ENCODE measurements around the gene TACO1.

Gene TACO1

DNA sequence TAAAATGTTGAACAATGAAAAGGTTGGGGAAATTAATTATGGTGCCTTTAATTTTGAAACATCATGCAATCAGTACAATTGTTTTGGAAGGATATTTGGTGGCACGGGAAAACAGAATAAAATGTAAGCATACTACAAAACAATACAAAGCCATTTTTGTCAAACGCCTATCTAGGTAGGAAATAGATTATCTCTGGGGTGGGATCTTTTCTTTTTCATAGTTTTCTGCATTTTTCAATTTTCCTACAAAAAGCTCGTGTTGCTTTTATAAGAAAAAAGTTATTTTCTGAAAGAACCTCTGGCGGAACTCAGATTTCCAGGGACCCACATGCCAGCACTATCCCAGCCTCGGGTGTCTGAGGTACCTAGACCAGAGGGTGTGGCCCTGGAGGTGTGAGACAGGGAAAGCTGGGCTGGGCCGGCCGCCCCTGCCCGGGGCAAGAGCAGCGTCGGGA lies 20.6 kb downstream of the TACO1 start:
- DNase-seq (ENCODE audit: low read depth) = no peak
- peak overlapping the region; percentile 82 for H3K4me3 ChIP-seq (ENCODE audit: low read length)
- TF ChIP-seq, protein P1, sequence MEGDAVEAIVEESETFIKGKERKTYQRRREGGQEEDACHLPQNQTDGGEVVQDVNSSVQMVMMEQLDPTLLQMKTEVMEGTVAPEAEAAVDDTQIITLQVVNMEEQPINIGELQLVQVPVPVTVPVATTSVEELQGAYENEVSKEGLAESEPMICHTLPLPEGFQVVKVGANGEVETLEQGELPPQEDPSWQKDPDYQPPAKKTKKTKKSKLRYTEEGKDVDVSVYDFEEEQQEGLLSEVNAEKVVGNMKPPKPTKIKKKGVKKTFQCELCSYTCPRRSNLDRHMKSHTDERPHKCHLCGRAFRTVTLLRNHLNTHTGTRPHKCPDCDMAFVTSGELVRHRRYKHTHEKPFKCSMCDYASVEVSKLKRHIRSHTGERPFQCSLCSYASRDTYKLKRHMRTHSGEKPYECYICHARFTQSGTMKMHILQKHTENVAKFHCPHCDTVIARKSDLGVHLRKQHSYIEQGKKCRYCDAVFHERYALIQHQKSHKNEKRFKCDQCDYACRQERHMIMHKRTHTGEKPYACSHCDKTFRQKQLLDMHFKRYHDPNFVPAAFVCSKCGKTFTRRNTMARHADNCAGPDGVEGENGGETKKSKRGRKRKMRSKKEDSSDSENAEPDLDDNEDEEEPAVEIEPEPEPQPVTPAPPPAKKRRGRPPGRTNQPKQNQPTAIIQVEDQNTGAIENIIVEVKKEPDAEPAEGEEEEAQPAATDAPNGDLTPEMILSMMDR (conservative IDR thresholded peaks at IDR 0.05; ENCODE audit: low read length) = no peak

DNA sequence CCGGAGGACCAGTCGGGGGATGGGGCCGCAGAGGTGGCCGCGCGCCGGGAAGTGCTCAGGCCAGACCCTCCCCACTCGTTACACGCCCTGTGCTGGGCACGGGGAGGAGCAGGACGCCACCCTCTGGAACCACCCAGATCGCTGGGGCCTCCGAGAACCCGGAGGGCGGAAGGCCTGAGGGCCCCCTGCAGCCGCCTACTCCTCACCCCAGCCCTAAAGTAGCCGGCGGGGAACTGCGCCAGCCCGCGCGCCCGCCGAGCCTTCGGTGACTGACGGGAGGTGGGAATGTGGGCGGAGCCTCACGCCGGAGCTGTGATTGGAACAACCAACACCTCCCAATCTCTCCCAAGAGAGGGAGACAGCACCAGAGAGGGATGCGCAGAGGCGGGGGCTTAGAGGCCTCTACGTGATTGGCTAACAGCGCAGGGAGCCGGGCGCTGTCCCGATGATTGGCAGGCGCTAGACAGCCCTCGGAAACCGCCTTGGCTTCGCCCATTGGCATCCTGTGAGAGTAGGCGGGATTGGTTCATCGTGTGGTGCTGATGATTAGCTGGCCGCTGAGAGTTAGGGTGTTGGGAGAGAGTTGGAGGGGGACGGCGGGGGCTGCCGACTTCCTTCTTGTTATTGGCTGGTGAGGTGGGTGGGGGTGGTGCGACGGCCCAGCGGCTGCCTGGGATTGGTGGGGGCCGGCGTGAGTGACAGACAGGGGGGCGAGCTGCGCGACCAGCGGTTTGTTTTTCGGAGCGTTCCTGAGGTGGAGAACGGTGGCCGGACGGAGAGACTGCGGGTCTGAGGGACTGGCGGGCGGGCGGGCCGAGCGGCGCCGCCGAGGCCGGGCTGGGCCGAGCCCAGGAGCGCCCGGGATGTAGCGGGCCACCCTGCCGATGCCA lies 21.2 kb downstream of the TACO1 start, which contains the start of gene MAP3K3:
TSS of gene MAP3K3 (plus strand) at position 734 of the 890 bp plus-strand sequence. CDS start 343 bp downstream, outside the sequence.
- DNase-seq (ENCODE audit: low read depth) = peak; percentile 100
- TF ChIP-seq, protein P1 (conservative IDR thresholded peaks at IDR 0.05; ENCODE audit: low read length) = peak; percentile 37
- peak within 1 kb of the TSS; percentile 82 for H3K4me3 ChIP-seq (ENCODE audit: low read length)

DNA sequence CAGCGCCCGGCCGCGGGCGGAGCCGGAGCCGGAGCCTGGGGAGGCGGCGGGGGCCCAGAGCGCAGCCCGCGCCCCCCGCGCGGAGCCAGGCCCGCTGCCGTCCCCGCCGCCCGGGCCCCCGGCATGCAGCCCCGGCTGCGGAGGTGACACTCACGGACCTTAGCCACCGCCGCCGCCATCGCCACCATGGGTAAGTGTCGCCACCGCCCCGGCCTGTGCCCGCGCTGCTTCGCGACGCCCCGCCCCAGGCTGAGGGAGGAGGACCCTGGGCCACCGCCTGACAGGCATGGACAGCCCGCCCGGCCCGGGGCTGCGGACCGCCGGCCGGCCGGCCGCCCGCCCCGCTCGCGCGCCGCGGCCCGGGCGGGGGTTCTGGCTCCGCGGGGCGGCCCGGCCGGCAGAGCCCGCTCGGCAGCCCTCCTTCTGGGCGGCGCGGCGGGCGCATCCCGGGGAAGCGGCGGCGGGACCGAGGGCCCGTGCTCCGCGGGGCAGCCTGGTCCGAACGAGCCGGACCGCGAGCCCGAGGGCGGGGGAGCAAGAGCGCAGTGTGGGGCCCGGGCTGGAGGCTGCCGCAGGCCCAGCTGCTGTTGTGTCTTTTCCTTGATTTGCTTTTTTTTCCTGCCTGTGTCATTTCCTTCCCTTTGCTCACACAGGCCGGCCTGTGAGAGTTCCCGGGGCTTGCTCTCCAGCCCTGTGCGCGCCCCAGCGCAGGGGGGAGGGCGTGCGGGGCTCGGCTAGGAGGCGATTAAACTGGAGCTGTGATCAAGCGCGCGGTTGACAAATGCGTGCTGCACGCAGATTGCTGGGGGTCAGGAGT lies 22.1 kb downstream of the TACO1 start:
- TF ChIP-seq, protein P1 (conservative IDR thresholded peaks at IDR 0.05; ENCODE audit: low read length) = no peak
- DNase-seq (ENCODE audit: low read depth) = peak; percentile 52
- H3K4me3 ChIP-seq (ENCODE audit: low read length) = peak overlapping the region; percentile 75

DNA sequence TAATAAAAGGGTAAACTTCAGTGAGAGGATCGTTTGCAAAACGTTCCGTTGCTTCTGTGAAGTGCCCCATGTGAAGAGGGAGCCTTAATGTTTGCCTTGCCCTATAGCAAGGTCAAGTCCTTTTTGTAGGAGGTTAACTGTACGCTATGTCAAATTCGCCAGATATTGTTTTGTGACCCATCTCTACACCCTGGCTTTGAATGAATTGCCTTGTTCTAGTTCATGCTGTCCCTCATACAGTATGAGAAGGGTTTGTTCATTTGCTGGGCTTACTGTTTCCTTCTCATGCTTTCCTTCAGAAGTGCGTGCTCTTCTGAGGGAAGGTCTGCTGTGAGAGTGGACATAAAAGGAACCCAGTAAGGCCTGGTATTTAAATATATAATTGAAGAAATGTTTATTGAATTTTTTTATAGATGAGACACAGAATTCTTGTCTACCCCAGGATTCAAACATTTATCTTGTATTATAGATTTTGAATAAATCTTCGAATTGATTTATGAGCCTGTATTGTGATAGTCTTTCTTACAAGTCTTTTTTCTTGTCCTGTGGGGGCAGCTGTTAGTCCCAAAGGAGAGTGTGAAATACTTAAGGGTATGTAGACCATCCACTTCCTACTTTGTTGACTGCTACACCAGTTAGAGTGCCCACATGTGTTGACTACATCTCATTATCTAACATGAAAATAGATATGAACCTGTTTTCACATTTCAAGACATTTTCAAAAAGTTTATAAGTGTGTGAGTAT lies 23.3 kb downstream of the TACO1 start:
- H3K4me3 ChIP-seq (ENCODE audit: low read length) = peak overlapping the region; percentile 75
- TF ChIP-seq, protein P1 (conservative IDR thresholded peaks at IDR 0.05; ENCODE audit: low read length) = no peak
- DNase-seq (ENCODE audit: low read depth) = no peak

DNA sequence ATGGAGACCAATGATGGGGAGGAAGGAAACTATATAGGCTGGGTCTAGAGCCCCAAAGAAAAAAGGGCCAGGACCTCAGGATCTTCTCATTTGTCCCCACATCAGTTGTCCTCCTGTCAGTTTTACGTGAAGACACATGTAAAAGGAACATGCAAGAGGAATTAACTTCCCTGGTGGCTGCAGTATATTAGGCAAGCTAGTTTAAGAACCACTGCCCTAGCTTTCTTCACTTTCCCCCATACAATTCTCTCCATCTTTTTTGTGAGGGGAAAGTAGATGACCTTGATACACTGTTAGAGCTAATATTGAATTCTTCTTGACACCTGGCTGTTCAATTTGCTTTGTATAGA lies 23.8 kb downstream of the TACO1 start:
- TF ChIP-seq, protein P1 (conservative IDR thresholded peaks at IDR 0.05; ENCODE audit: low read length) = no peak
- H3K4me3 ChIP-seq (ENCODE audit: low read length) = no peak overlapping the region
- no peak for DNase-seq (ENCODE audit: low read depth)

DNA sequence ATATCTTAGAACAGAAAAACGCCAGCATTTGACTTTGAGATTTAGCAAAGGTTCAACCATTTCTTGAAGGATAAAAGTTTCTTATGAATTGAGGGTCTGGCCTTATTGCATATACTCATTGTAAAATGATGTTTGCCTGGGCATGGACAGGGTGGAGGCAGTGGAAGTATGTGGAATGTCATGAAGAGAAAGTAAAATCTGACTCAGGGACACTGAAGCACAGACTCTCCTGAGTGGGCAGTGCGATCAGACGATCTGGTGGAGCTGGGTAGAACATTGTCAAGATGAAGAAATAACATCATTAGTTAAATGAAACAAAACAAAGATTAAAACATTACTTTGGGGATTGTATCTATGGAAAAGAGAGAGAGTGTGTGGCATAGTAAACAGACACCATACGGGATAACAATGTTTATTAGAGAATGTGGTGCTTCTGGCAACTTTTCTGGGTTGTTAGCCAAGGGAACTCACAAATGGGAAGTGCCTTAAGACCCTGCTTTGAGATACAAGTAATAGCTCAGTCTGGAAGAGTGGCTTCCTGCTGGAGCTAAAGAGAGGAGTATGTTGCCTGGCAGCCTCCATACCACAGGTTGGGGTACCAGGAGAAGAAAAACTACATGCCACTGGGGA lies 26.0 kb downstream of the TACO1 start:
- DNase-seq (ENCODE audit: low read depth) = peak; percentile 38
- H3K4me3 ChIP-seq (ENCODE audit: low read length) = no peak overlapping the region; the same call in 1 of the 2 replicates
- TF ChIP-seq, protein P1 (conservative IDR thresholded peaks at IDR 0.05; ENCODE audit: low read length) = no peak

Data from AG10803 (cell line).